HTERT RPE-1 (cell line): ENCODE results near the gene CSK.

ENCODE experiments used
- in situ Hi-C: fragments of 300-500 bp; cut with MboI; formaldehyde crosslinking; loops from 4 replicates; pipeline ENCODE4 v1.14.3; 2020; ENCODE audit warnings: low sequenced_read_pairs

The CSK gene

GRCh38 chr15:74840851-74841775, 59.2 kb downstream of the CSK start:
- in situ Hi-C loops: no loop called here

GRCh38 chr15:74841891-74842373, 60.1 kb downstream of the CSK start:
- in situ Hi-C loops: no loop called here

- in situ Hi-C loops: no loop called here
Measured at GRCh38 chr15:74842581-74843444, 60.9 kb downstream of the CSK start, which contains the start of gene ULK3. ULK3 (minus strand) TSS chr15:74843156; CDS start chr15:74843105, 51 bp downstream.

- in situ Hi-C loops: no loop called here
Measured at GRCh38 chr15:74843445-74843828, 61.6 kb downstream of the CSK start.

- in situ Hi-C loops: no loop called here
Measured at GRCh38 chr15:74843891-74844299, 62.0 kb downstream of the CSK start.

GRCh38 chr15:74844319-74845207, 62.7 kb downstream of the CSK start:
- in situ Hi-C loops: no loop called here

GRCh38 chr15:74845208-74845568, 63.3 kb downstream of the CSK start:
- in situ Hi-C loops: no loop called here

- in situ Hi-C loops: no loop called here
Measured at GRCh38 chr15:74845581-74845980, 63.7 kb downstream of the CSK start.

GRCh38 chr15:74847432-74847831, 65.6 kb downstream of the CSK start:
- in situ Hi-C loops: no loop called here

GRCh38 chr15:74850393-74850792, 68.5 kb downstream of the CSK start:
- in situ Hi-C loops: no loop called here

GRCh38 chr15:74851960-74852359, 70.1 kb downstream of the CSK start:
- in situ Hi-C loops: no loop called here
